Spleen (tissue), 11 donors: ENCODE measurements around the gene GLYR1. TPM values are rescaled to one million over a fixed set of nuclear protein-coding genes. Genes with fewer than 3 reads are reported as not detected.

Source experiments
- DNase-seq: peaks from one replicate; pipeline ENCODE4 v3.0.0-alpha.2; 2020
- H3K27ac ChIP-seq, 8 donors: fragments of 200-600 bp; sonication (generic) in 7 of 8; 1 replicate in 4 of 8; 2 replicates in 4 of 8; pipeline versions ENCODE4 v1.5.0 to v1.8.0; 2016 to 2021; ENCODE audit warnings: inconsistent platforms in 4 of 8, mild to moderate bottlenecking in 4 of 8, moderate library complexity in 1 of 8
- H3K27me3 ChIP-seq, 7 donors: fragments of 200-600 bp; sonication (generic) in 6 of 7; replicated peaks in 1 of 7; 1 replicate in 4 of 7; 2 replicates in 3 of 7; pipeline versions ENCODE4 v1.5.0 to v1.8.0; 2016 to 2021; ENCODE audit warnings: inconsistent platforms in 3 of 7, mild to moderate bottlenecking in 1 of 7
- H3K36me3 ChIP-seq, 6 donors: fragments of 200-600 bp; sonication (generic) in 5 of 6; 1 replicate in 4 of 6; 2 replicates in 2 of 6; pipeline versions ENCODE4 v1.5.0 to v1.8.0; 2016 to 2021; ENCODE audit warnings: inconsistent platforms in 2 of 6
- H3K4me1 ChIP-seq, 6 donors: fragments of 200-600 bp; sonication (generic) in 5 of 6; 1 replicate in 3 of 6; 2 replicates in 3 of 6; pipeline versions ENCODE4 v1.5.0 to v1.8.0; 2016 to 2021; ENCODE audit warnings: inconsistent platforms in 3 of 6
- H3K4me3 ChIP-seq, 8 donors: fragments of 200-600 bp; sonication (generic) in 7 of 8; 1 replicate in 4 of 8; 2 replicates in 4 of 8; pipeline versions ENCODE4 v1.5.0 to v1.8.0; 2016 to 2021; ENCODE audit warnings: inconsistent platforms in 4 of 8, mild to moderate bottlenecking in 4 of 8, moderate library complexity in 2 of 8
- H3K9me3 ChIP-seq, 8 donors: fragments of 200-600 bp; sonication (generic) in 7 of 8; 1 replicate in 4 of 8; 2 replicates in 4 of 8; pipeline versions ENCODE4 v1.5.0 to v1.8.0; 2016 to 2021; ENCODE audit warnings: inconsistent platforms in 4 of 8
- POLR2A ChIP-seq, 3 donors: fragments of 450-650 bp; IDR thresholded peaks; one replicate each; pipeline ENCODE4 v1.5.1; 2017; ENCODE audit warnings: antibody characterized with exemption in 3 of 3, mild to moderate bottlenecking in 1 of 3
- POLR2AphosphoS5 ChIP-seq, 3 donors: sonication (generic); formaldehyde crosslinking; IDR thresholded peaks; one replicate each; pipeline ENCODE4 v1.5.1; 2017; ENCODE audit warnings: antibody characterized with exemption in 3 of 3
- WGBS, 5 donors: extraction: QIAGEN DNeasy Blood & Tissue Kit in 3 of 5; methylation state at CpG; one replicate each; pipeline versions ENCODE4 v1.1.5 to v1.1.7; 2013 to 2018; 5-methylcytosine and 5-hydroxymethylcytosine counted together
- intact Hi-C: fragments of 100-400 bp; cut with DNase I; formaldehyde crosslinking; loops from one replicate; pipeline ENCODE4 v1.15.0; 2023; ENCODE audit warnings: low total_unique reads
- polyA plus RNA-seq, 3 donors: library from polyadenylated mRNA; stranded (reverse); fragments of 200-250 nt; gene quantifications; one replicate each; pipeline ENCODE4 v1.2.1, GENCODE V29; 2013
- total RNA-seq, 7 donors: library from RNA; depleted of rRNA in 3 of 7; stranded (reverse); fragments of >200 nt in 3 of 7; fragmentation: NEBNext Ultra II Directional in 4 of 7; extraction: Animal tissue kit (Norgen Biotek cat#: 25700) in 4 of 7; gene quantifications; one replicate each; pipeline versions ENCODE4 v1.1.0 to v1.2.1, GENCODE V29; 2016 to 2021
- TF ChIP-seq, protein P1 (sequence below), 11 experiments: fragments of 200-600 bp in 7 of 11; fragments of 450-650 bp in 4 of 11; sonication (generic) in 4 of 11; IDR thresholded peaks in 8 of 11; conservative IDR thresholded peaks in 3 of 11; 1 replicate in 7 of 11; 2 replicates in 4 of 11; pipeline versions ENCODE4 v1.4.0 to v1.8.0; 2016 to 2021; ENCODE audit warnings: antibody characterized with exemption in 11 of 11, inconsistent platforms in 4 of 11, mild to moderate bottlenecking in 1 of 11
- donor health status: healthy with polysubstance abuse.
- donor health status: DM: no; HTN: no; CAD: no; lungs with moderate emphysema.
- donor health status: DM: no; HTN: no; CAD: no.
- donor health status: Bipolar disorder and iron deficiency.
- donor health status: healthy.
- donor health status: DM: no; HTN: no; CAD: no.
- donor health status: DM: yes; HTN: yes; CAD: no.

The GLYR1 gene
- total and polyA plus RNA-seq, 10 donors: 26.6 to 117 (median 62.3) TPM

- Histone ChIP-seq H3K27me3 (no peaks in the 10 kb centered on the region), H3K4me3 (no peak overlapping the region), H3K4me1 (no peaks in the 10 kb centered on the region), H3K36me3 (no peaks in the 10 kb centered on the region), H3K9me3 (no peaks in the 10 kb centered on the region), H3K27ac (no peak overlapping the region)
- no peak for DNase-seq
- WGBS, 5 donors: 82 to 90% (median 87%) methylated on average over 5 to 13 of the region's 13 CpGs
- TF ChIP-seq POLR2AphosphoS5 (IDR thresholded peaks at IDR 0.05) (no peak), POLR2A (IDR thresholded peaks at IDR 0.05) (no peak)
- TF ChIP-seq, protein P1, sequence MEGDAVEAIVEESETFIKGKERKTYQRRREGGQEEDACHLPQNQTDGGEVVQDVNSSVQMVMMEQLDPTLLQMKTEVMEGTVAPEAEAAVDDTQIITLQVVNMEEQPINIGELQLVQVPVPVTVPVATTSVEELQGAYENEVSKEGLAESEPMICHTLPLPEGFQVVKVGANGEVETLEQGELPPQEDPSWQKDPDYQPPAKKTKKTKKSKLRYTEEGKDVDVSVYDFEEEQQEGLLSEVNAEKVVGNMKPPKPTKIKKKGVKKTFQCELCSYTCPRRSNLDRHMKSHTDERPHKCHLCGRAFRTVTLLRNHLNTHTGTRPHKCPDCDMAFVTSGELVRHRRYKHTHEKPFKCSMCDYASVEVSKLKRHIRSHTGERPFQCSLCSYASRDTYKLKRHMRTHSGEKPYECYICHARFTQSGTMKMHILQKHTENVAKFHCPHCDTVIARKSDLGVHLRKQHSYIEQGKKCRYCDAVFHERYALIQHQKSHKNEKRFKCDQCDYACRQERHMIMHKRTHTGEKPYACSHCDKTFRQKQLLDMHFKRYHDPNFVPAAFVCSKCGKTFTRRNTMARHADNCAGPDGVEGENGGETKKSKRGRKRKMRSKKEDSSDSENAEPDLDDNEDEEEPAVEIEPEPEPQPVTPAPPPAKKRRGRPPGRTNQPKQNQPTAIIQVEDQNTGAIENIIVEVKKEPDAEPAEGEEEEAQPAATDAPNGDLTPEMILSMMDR (IDR thresholded peaks at IDR 0.05 in 8 of 11, conservative IDR thresholded peaks at IDR 0.05 in 3 of 11): no peak
- intact Hi-C loops: no loop called here
These were observed 72.1 kb downstream of the GLYR1 start for GRCh38 chr16:4775005-4775404.

DNA sequence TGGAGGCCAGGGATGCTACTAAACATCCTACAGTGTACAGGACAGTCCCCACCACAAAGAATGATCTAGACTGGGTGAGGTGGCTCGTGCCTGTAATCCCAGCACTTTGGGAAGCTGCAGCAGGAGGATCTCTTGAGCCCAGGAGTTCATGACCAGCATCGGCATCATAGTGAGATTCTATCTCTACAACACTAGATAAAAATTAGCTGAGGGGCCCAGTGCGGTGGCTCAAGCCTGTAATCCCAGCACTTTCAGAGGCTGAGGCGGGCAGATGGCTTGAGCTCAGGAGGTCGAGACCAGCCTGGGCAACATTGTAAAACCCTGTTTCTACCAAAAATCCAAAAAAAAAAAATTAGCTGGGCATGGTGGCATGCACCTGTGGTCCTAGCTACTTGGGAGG lies 74.7 kb downstream of the GLYR1 start:
- Histone ChIP-seq H3K4me3 (no peak overlapping the region), H3K4me1 (peaks cover 8 to 20% (median 17%) of the 10 kb centered on the region in 6 donors), H3K27me3 (no peaks in the 10 kb centered on the region), H3K36me3 (no peaks in the 10 kb centered on the region), H3K9me3 (no peaks in the 10 kb centered on the region), H3K27ac (no peak overlapping the region)
- intact Hi-C loops: no loop called here
- no peak for DNase-seq
- WGBS, 5 donors: 77 to 92% (median 89%) methylated on average over 4 to 5 of the region's 5 CpGs
- TF ChIP-seq POLR2A (IDR thresholded peaks at IDR 0.05) (no peak), POLR2AphosphoS5 (IDR thresholded peaks at IDR 0.05) (no peak)
- TF ChIP-seq, protein P1 (IDR thresholded peaks at IDR 0.05 in 8 of 11, conservative IDR thresholded peaks at IDR 0.05 in 3 of 11): no peak

DNA sequence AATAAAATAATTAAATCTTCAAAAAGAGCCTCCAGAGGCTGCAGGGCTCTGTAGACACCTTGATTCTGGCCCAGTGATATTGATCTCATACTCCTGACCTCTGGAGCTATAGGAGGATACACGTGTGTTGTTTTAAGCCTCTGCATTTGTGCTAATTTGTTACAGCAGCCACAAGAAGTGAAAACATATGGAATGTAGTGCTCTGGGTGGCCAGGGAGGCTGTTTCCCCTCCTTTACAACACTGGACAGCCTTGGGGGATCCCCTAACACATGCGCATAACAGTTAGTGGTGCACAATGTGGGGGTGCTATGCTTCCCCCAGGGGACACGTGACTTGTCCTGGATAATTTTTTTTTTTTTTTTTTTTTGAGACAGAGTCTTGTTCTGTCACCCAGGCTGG lies 75.4 kb downstream of the GLYR1 start:
- Histone ChIP-seq H3K4me3 (no peak overlapping the region), H3K36me3 (no peaks in the 10 kb centered on the region), H3K9me3 (no peaks in the 10 kb centered on the region), H3K27me3 (no peaks in the 10 kb centered on the region), H3K4me1 (peaks cover 10 to 25% (median 19%) of the 10 kb centered on the region in 6 donors), H3K27ac (no peak overlapping the region)
- no peak for DNase-seq
- 54 to 82% (median 68%) methylated on average over 3 of the region's 3 CpGs for WGBS, 5 donors
- TF ChIP-seq, protein P1 (IDR thresholded peaks at IDR 0.05 in 8 of 11, conservative IDR thresholded peaks at IDR 0.05 in 3 of 11): no peak
- no peak for TF ChIP-seq POLR2AphosphoS5 (IDR thresholded peaks at IDR 0.05)
- no peak for TF ChIP-seq POLR2A (IDR thresholded peaks at IDR 0.05)
- intact Hi-C loops: no loop called here

DNA sequence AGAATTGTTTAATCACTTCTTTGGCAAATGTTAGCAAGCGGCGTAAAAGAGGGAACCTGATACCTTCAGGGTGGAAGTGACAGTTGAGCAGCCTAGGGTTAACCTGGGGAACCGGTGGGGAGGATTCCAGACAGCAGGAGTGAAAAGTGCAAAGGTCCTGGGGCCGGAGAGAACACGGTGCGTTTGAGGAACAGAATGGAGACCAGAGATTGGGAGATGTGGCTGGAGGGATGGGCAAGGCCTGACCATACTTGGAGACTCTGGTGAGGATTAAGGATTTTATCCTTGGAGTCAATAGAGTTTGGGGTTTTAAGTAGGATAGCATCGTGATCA lies 77.8 kb downstream of the GLYR1 start:
- peak overlapping the region in 7 of 8 donors; percentile 48 to 97 (median 85) for H3K4me3 ChIP-seq
- 61 to 72% (median 68%) methylated on average over 7 of the region's 7 CpGs for whole genome bisulfite sequencing, 5 donors

More for the DNA sequence above, 77.8 kb downstream of the GLYR1 start:
- H3K27ac ChIP-seq: peak overlapping the region in 7 of 8 donors; percentile 68 to 95 (median 90)
- H3K27me3 ChIP-seq: no peaks in the 10 kb centered on the region
- TF ChIP-seq POLR2AphosphoS5 (IDR thresholded peaks at IDR 0.05) (no peak), POLR2A (IDR thresholded peaks at IDR 0.05) (no peak)
- TF ChIP-seq, protein P1 (IDR thresholded peaks at IDR 0.05 in 8 of 11, conservative IDR thresholded peaks at IDR 0.05 in 3 of 11): no peak
- H3K9me3 ChIP-seq: no peaks in the 10 kb centered on the region
- no peak for DNase-seq
- peaks cover 24 to 47% (median 40%) of the 10 kb centered on the region in 6 donors for H3K4me1 ChIP-seq
- intact Hi-C loops: loop anchor here (5.0 kb wide), 1 partner anchor 33 kb away; the partner anchor contains the start of gene ROGDI
- peaks cover 0 to 12% (median under 1%) of the 10 kb centered on the region in 6 donors for H3K36me3 ChIP-seq
